GM06990 (cell line): ENCODE data around the gene PLK2.

Experiments used
- DNase-seq: peaks from one replicate; pipeline ENCODE4 v3.0.0-alpha.2; 2011; ENCODE audit not compliant: insufficient read length; ENCODE audit errors: extremely low read depth
- H3K27me3 ChIP-seq: replicated peaks from 2 replicates; pipeline ENCODE4 v1.6.0; 2011; ENCODE audit warnings: low read length; ENCODE audit not compliant: control insufficient read depth, insufficient read depth
- H3K36me3 ChIP-seq: 2 replicates; pipeline ENCODE4 v1.5.1; 2011; ENCODE audit warnings: low read length; ENCODE audit not compliant: control insufficient read depth, insufficient read depth
- H3K4me3 ChIP-seq: replicated peaks from 2 replicates; pipeline ENCODE4 v1.5.1; 2011; ENCODE audit warnings: low read depth, mild to moderate bottlenecking, control low read depth, low read length
- CTCF ChIP-seq: IDR thresholded peaks from 2 replicates; pipeline ENCODE4 v1.5.1; 2011; ENCODE audit warnings: low read length, control low read depth, mild to moderate bottlenecking, inconsistent platforms; ENCODE audit not compliant: insufficient read depth, poor library complexity, severe bottlenecking

The PLK2 gene

GRCh38 chr5:58481066-58481676 is 21.3 kb upstream of the PLK2 start:
- Histone ChIP-seq H3K36me3 (no peaks in the 10 kb centered on the region), H3K4me3 (no peak overlapping the region), H3K27me3 (no peaks in the 10 kb centered on the region)
- no peak for DNase-seq
- TF ChIP-seq CTCF = no peak

GRCh38 chr5:58477760-58478376 is 18.0 kb upstream of the PLK2 start:
- no peaks in the 10 kb centered on the region for H3K27me3 ChIP-seq
- H3K36me3 ChIP-seq = no peaks in the 10 kb centered on the region
- no peak overlapping the region for H3K4me3 ChIP-seq
- TF ChIP-seq CTCF = peak; percentile 22
- no peak for DNase-seq

GRCh38 chr5:58475404-58475803 is 15.5 kb upstream of the PLK2 start:
- TF ChIP-seq CTCF = no peak
- Histone ChIP-seq H3K4me3 (no peak overlapping the region), H3K27me3 (no peaks in the 10 kb centered on the region), H3K36me3 (no peaks in the 10 kb centered on the region)
- DNase-seq = no peak

GRCh38 chr5:58469896-58470295 is 10.0 kb upstream of the PLK2 start:
- TF ChIP-seq CTCF = no peak
- H3K4me3 ChIP-seq = no peak overlapping the region
- no peak for DNase-seq
- H3K36me3 ChIP-seq = no peaks in the 10 kb centered on the region
- H3K27me3 ChIP-seq = no peaks in the 10 kb centered on the region

- Histone ChIP-seq H3K36me3 (no peaks in the 10 kb centered on the region), H3K27me3 (no peaks in the 10 kb centered on the region), H3K4me3 (no peak overlapping the region)
- DNase-seq = no peak
- no peak for TF ChIP-seq CTCF
Observed at GRCh38 chr5:58466939-58467338, 7.1 kb upstream of the PLK2 start.
